GM18861 (cell line): Measurements from ENCODE around the gene ATP10B.
"Not testable (repeated sequence)": the region's sequence is repeated elsewhere in the genome, so short reads cannot be mapped to it uniquely, and the experiment has no call there.

Source experiments
- ATAC-seq: cut with Tn5 transposase; IDR thresholded peaks from one replicate; pipeline ENCODE4 v1.9.1; 2021; ENCODE audit not compliant: unreplicated experiment

ATP10B gene

DNA sequence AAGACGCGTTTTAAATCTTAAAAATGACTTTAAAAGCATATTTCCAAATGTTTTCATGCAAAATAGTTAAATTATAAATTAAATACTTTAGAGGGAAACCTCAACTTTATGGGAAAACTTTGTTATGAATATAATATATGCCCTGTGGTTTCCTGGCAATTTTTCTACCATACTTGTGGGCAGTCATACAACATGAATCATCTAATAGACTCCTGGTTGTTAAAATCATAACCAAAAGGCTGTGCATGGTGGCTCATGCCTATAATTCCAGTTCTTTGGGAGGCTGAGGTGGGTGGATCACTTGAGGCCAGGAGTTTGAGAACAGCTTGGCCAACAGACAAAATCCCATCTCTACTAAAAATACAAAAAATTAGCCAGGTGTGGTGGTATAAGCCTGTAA lies 18.2 kb downstream of the ATP10B start:
- no peak for ATAC-seq

DNA sequence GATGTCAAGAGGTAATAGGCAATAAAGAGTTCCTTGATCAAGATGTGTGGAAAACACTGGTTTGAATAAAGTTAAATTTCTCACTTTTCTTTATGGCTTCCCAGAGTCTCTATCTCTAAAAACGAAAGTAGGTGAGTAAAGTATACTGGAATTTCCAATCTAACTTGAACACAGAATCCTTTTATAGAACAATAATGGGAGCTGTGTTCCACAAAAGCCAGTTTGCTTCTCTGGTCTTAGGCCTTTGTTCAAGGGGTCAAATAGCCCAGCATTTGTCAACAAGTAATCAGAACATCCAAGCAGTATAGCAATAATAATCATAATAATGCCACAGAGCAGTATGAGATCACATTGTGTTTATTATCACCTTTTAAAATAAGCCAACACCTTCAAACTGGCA lies 20.2 kb downstream of the ATP10B start:
- no peak for ATAC-seq

DNA sequence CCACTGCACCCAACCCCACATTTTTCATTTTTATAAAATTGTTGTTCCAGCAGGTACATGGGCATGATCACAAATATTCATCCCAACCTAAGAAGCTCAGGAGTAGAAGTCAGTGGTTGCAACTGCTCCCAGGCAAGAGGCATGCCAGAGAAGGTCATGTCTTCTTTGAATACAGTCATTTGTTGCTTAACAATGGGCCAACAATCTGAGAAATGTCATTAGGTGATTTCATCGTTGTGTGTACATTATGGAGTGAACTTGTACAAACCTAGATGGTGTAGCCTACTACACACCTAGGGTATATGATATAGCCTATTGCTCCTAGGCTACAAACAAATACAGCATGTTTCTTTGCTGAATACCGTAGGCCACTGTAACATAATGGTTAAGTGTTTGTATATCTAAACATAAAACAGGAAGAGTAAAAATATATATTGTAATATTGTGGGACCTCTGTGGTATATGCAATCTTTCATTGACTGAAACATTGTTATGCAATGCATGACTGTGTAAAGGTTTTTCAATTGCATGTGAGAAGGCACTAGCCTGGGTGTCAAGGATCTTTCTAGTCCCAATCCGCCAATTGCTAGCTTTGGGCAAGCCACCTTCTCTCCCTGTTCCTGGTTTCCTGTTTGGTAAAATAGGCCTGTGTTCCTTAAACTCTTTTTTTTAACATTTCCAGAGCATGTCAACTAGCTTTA lies 27.6 kb downstream of the ATP10B start:
- no peak for ATAC-seq

DNA sequence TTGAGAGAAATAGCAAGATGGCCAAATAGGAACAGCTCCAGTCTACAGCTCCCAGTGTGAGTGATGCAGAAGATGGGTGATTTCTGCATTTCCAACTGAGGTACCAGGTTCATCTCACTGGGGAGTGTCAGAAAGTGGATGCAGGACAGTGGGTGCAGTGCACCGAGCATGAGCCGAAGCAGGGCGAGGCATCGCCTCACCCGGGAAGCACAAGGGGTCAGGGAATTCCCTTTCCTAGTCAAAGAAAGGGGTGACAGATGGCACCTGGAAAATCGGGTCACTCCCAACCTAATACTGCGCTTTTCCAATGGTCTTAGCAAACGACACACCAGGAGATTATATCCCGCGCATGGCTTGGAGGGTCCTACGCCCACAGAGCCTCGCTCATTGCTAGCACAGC lies 39.0 kb downstream of the ATP10B start:
- not testable (repeated sequence) for ATAC-seq

DNA sequence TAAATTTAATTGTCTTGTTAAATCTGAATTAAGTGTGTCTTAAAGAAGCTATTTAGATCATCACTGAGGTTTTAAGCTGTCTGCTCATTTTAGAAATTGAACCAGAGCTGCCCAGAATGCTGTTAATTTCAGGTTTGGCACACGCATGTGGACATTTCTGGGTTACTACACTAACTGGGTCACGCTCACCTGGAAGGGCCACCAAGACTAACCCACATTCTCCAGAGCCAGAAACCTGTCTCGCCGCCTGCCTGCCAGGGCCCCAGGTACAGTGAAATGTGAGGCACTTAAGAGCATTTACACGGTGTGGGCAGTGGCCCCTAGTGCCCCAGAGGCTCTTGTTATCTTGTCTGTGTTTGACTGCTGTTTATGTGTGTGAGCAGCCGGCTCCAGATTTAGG lies 46.6 kb downstream of the ATP10B start:
- no peak for ATAC-seq

DNA sequence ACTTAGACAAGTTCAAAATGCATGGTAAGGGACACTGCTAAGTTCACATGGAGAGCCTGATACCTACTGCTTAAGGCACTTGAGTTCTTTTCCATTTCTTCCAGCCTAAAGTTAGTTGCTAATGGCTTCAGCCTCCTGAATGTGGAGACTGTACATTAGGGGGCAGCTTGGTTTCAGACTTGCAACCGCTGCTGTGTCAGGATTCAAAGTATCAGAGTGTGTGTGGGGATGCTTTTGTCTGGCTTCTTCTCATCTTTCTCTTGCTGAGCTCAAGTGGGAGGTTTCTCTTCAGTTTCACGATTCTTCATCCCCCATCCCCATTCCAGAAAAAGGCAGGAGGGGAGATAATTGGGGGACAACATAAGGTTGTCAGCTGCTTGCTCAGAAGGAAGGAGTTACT lies 49.4 kb downstream of the ATP10B start:
- no peak for ATAC-seq

DNA sequence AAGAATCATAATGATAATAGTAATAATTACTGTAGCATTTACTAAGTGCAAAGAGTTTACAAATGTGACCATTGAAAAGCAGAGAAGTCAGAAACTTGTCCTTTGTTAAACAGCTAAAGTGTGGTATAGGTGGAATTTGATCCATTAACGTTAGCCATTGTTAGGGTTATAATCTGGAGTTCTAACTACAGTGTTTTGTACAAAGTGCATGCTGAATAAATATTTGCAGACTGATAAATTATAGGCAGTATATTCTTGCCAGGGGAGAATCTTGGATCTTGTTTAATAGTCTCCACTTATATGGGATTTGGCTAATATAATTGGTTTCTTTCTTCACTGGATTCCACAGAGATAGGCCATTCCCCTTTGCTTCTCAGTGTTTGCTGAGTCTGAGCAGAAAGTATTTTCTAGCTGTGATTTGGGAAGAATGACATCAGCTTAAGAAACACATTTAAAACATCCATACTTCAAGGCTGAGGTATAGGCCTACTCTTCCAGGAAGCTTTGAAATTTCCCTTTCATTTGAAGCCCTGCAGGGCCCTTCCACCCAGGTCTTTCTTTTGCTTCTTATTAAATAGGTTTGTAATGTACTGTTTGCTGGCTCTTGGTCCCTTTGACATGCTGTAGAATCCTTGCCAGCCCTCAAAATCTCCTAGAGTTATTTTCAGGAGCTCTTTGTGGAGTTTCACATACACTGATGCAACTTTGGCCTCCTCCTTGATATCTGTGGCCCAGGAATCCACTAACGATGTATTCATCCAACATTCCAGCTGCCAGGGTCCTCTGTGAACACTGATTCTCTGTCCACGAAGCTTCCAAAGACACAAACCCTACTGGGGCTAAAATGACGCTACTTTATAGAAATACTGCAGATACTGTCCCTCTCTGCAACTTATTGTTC lies 51.4 kb downstream of the ATP10B start:
- no peak for ATAC-seq

DNA sequence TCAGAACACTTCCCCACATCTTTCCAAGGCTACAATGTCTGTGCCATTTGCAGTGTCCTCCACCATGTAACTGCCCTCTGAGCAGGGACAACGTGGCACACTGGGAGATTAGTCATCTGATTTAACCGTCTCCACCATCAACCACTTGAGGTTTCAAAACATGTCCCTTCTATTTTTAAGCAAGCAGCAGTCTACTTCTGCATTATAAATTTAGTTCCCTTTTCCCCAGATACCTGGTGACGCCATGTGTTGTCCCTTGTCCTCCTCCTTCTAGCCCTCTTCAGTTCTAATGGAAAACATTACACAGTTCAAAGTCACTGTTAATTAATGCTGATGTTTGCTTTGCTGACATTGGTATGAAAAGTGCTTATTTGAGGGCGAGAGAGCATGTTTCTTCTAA lies 52.8 kb downstream of the ATP10B start:
- ATAC-seq: peak; percentile 66

DNA sequence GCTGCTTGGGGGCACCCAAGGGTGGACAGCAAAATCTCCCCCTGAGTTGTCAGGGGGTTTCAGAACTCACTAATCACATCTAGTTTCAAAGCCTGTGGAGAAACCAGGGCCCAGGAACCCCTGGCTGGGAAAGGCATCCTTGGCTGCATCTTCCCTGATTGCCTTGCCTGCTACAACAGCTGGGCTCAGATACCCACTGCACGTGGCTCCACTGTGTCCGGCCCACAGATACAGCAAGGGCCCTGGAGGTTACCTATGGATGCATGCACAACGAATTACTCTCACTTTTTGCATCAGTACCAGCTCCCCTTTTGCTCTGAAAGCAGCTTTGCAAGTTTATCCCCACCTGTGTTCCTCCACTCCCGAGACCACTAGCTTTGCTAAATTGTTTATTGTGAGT lies 55.0 kb downstream of the ATP10B start:
- ATAC-seq: no peak

DNA sequence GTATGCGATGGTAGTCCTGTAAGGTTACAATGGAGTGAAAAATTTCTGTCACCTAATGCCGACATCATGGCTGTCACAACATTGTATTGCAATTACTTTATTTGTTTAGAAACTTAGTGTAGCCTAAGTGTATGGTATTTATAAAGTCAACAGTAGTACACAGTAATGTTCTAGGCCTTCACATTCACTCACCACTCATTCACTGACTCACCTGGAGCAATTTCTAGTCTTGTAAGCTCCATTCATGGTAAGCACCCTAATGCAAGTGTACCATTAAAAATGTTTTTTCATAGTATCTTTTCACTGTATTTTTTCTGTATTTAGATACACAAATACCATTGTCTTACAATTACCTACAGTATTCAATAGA lies 58.5 kb downstream of the ATP10B start:
- no peak for ATAC-seq

DNA sequence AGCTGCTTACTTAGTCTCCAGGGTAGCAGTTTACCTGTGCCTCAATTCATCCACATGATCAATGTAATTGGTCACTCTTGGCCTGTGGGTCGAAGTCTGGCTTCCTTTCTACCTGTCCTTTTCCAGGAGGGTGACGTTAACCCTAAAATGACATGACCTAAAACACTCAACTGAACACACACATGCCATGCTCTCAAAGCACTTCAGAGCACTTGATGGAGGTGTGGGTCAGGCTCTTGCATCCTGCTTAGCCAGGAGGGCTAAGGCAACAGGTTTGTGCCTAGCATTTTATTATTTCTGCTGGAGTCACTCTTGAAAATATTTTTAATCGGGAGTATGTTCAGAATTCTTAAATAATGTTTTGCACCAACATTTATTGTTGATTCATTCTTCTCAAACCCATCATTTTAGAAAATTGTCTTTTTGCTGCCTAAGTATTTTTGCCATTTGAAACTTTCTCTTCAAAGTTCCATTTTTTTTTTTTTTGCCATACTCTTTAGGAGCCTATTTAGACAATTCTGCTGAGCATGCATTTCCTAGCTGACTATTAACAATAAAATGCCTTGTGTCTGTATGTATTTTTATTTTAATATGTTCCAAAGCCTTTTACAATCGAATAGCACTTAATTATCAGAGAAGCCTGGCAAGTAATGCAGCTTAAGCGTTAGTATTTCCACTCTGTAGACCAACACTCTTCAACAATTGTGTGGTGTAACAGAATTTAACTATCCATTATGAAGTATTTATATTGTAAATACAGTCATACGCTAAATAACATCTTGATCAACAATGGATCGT lies 59.1 kb downstream of the ATP10B start:
- no peak for ATAC-seq

DNA sequence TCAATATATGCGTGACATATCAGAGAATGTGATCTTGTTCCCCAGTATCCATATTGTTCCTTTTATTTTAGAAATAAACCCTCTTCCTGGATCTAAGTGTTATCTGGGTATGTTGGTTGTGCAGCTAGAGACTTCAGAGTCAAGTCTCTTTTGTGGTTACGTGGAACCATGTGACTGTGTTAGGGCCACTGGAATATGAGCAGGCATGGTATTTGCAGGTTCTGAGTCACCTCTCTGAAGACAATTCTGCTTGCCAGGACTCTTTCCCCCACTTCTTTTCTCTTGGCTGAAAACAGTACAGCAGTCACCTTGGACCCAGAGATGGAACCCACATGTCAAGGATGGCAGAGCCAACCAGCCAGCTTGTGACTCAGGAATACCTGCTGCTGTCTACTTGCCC lies 59.7 kb downstream of the ATP10B start:
- ATAC-seq: no peak

DNA sequence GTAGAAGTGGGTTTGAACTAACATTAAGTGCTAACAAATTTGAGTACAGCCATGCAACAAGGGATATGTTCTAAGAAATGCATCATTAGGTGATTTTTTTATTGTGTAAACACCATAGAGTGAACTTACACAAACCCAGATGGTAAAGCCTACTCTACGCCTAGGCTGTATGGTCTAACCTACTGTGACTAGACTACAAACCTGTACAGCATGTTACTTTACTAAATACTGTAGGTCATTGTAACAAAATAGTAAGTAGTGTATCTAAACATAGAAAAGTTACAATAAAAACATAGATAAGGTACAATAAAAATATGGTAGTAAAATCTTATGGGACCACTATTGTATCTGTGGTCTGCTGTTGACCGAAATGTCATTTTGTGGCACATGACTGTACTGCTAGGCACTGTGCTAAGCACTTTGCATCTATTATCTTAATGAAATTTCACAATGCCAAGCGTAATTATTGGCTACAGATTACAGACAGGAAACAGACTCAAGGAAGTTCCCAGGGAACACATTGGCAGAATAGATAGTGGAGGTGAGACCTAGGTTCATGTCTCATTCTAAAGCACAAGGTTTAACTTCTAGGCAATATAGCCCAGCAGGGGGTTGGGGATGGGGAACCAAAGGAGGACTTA lies 62.7 kb downstream of the ATP10B start:
- ATAC-seq: no peak

DNA sequence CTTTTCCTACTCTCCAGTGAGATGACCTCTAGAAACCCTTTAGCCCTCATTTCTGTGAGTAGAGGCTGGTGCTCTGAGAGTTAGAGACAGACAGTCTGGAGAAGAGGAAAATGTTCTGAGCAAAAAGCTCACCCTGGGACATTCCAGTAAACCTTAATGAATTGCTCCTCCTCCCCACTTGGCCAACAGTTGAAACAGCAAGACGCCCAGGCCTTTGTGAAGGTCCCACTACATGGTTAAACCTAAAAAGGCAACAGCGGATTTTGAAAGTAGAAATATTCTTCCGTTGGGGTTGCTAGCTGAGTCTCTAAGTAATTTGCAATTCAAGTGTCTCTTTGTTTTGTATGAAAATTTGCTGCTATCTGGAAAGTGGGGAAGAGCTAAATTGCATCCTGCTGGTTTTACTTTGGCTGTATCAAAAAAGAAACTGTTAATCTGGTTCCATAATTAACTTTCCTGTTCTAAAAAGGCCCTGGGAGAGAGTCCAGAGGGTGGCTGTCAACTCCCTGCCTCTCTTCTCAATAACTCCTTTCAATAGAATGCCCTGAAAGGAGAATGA lies 63.8 kb downstream of the ATP10B start:
- ATAC-seq: no peak

DNA sequence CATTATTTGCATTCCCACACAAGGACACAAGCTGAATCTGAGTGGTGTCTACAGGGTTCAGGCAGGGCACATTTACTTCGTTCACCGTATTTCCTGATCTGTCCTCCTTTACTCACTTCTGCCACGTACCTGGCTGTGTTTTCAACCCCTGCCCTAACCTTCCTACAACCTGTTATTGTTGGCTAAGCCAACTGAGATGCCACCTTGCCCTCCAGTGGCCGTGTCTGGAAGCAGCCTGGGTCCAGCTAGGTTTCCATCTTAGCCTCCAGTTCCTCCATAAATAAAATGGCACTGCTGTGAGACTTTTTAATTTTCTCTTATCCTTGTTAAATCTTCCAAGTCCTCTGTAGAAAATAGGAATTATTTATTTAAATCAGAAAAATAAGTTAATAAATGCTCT lies 64.8 kb downstream of the ATP10B start:
- ATAC-seq: no peak

DNA sequence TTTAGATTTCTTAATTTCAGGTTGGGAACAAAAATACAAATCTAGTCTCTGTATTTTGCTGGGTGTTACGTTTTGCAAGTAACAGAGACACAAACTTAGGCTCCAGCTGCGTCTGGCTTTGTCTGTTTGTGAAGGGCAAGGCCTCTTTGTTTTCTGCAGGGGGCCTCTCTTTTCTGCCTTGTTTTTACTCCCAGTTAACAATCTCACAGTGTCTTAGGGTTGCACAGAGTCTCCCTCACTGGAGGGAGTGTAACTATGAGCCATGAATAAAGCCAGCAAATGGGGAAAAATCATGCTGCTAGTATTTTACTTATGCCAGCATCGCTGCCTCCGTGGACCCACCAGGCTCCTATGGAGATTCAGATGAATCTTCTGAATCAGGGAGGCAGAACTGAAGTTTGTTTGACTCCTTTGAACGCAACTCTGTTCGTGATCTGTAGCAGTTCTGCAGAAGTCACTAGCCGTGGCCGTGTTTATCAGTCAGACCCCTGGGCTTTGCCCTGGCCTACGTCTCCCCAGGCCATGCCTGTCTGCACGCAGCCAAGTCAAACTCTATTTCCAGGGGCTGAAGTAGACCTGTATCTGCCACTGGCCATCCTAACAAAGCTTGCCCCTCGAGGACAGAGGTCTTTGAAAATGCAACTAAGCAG lies 77.2 kb downstream of the ATP10B start:
- no peak for ATAC-seq

DNA sequence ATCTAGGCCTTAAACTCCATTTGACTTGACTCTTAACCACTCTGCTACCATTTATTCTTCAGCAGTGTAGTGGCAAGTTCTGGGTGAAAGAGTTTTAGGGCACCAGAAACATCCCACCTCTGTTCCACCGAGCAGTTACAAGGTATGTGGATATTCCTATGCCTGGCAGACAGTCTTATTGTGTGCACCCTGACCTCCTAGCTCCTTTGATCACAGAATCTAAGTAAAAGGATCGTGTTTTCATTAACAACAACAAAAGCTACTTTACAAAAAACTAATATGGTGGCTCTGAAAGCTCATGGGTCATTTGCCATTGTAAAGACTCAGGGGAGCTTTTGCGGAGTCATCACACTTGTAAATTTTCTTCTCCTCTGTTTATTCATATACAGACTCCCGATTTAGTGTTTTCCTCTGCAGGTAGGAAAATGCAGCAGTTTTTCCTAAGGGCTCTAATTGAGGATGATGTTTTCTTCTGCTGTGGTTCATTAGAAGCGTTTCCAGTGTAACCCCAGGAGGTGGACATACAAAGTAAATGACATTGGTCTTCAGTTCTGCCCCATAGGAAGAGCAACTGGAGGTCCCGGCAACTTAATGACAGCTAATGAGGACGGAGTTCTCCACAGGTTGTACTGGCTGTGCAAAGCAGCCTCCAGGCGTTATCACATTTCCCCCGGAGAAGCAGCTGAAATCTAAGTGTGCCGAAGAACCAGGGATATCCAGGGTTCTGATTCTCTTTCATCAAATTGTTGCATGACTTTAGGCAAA lies 78.2 kb downstream of the ATP10B start:
- ATAC-seq: no peak

DNA sequence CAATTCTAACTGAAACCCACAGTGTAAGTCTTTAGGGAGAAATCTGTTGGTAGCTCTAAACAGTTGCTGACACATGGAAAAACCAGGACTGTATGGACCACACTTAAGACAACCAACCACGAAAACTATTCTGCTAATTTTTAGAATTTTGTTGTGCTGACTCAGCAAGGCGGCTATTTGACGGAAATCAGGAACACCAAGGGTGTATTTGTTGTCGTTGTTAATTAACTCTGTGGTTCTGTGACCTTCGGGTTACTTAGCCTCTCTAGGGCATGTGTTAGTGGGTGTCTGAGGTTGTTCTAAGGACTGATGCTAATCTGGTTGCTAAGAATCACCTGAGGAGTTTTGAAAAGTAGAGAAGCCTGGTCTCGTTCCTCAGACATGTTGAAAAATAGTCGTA lies 79.2 kb downstream of the ATP10B start:
- peak; percentile 79 for ATAC-seq

DNA sequence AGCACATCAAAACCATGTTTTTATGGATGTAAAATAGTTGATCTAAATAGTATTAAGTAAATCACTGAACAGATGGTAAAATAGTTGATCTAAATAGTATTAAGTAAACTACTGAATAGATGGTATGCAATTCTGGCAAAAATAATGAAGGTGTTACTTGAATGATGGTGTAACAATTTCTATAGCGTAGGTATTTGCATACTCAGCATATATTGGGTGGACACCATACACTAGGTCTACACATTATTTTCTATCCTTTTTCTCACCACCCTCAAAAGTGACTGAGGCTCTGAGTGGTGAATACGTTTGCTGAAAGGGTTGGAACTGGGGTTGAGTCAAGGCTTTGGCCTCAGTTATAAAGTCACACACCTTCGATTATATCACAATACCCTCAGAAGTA lies 81.3 kb downstream of the ATP10B start:
- ATAC-seq: no peak

DNA sequence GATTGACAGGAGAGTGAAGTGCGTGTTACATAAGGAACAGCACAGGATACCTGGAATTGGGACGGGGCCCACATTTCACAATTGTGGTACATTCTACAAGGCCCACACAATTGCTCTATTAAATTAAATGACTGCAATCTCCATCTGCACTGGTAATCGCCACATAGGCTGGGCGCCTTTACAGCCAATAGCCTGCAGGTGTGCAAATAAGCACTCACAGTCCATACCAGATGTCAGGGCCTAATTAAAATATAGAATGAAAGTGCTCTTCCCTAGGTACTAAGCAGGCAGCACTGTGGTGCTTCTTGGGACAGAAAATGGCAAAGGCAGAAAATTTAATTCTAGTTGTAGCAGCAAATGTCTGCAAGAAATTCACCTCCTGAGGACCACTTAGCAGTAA lies 82.7 kb downstream of the ATP10B start:
- ATAC-seq: no peak
